ENCODE results near the gene ENG. TPM values are rescaled to one million over a fixed set of nuclear protein-coding genes. Genes with fewer than 3 reads are reported as not detected.
A peak's percentile ranks its signal among the peaks of the same experiment; 100 is the strongest.

ENG gene
- total RNA-seq, 1 donor: 30.7 TPM

DNA sequence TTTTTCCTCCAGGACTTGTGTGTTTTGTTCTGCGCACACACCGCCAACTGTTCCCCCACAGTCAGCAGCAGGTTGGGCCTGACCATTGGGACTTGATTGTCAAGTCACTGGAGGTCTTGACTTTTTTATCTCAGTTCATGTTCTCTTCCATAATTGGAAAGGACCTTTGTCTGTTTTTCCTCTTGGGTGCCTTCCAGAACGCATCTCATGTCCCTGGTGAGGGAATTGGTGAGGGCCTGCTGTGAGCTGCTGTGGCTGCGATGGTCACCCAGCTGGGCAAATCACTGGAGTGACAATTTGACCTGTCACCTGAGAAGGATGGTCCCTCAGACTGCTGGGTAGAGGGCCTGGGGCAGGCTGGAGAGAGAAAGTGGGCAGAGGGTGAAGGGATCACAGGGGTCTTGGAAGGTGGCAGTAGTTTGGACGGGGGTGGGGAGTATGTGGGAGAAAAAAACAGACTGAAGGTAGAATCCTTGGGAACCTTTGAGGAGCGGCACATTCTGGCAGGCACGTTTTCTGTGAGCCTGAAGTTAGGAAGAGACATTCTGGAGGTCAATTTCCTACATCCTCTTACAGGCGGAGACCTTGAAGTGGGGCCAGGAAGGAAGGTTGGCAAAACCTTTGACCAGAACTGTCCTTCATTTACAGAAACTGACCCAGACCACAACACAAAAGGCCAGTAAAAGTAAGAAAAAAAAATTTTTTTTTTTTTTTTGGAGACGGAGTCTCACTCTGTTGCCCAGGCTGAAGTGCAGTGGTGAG lies 64.2 kb downstream of the ENG start:
- no peak for DNase-seq (ENCODE audit: low read depth)
- TF ChIP-seq, protein P1, sequence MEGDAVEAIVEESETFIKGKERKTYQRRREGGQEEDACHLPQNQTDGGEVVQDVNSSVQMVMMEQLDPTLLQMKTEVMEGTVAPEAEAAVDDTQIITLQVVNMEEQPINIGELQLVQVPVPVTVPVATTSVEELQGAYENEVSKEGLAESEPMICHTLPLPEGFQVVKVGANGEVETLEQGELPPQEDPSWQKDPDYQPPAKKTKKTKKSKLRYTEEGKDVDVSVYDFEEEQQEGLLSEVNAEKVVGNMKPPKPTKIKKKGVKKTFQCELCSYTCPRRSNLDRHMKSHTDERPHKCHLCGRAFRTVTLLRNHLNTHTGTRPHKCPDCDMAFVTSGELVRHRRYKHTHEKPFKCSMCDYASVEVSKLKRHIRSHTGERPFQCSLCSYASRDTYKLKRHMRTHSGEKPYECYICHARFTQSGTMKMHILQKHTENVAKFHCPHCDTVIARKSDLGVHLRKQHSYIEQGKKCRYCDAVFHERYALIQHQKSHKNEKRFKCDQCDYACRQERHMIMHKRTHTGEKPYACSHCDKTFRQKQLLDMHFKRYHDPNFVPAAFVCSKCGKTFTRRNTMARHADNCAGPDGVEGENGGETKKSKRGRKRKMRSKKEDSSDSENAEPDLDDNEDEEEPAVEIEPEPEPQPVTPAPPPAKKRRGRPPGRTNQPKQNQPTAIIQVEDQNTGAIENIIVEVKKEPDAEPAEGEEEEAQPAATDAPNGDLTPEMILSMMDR (IDR thresholded peaks at IDR 0.05; ENCODE audit: insufficient read depth, low read depth, low read length): no peak
- no peak overlapping the region for H3K4me3 ChIP-seq (ENCODE audit: low read depth, low read length)

DNA sequence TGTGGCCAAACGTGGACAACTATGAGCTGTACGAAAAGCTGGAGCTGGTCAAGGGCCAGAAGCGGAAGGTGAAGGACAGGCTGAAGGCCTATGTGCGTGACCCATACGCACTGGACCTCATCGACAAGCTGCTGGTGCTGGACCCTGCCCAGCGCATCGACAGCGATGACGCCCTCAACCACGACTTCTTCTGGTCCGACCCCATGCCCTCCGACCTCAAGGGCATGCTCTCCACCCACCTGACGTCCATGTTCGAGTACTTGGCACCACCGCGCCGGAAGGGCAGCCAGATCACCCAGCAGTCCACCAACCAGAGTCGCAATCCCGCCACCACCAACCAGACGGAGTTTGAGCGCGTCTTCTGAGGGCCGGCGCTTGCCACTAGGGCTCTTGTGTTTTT lies 65.3 kb downstream of the ENG start:
- TF ChIP-seq, protein P1 (IDR thresholded peaks at IDR 0.05; ENCODE audit: insufficient read depth, low read depth, low read length): no peak
- no peak overlapping the region for H3K4me3 ChIP-seq (ENCODE audit: low read depth, low read length)
- DNase-seq (ENCODE audit: low read depth): no peak

DNA sequence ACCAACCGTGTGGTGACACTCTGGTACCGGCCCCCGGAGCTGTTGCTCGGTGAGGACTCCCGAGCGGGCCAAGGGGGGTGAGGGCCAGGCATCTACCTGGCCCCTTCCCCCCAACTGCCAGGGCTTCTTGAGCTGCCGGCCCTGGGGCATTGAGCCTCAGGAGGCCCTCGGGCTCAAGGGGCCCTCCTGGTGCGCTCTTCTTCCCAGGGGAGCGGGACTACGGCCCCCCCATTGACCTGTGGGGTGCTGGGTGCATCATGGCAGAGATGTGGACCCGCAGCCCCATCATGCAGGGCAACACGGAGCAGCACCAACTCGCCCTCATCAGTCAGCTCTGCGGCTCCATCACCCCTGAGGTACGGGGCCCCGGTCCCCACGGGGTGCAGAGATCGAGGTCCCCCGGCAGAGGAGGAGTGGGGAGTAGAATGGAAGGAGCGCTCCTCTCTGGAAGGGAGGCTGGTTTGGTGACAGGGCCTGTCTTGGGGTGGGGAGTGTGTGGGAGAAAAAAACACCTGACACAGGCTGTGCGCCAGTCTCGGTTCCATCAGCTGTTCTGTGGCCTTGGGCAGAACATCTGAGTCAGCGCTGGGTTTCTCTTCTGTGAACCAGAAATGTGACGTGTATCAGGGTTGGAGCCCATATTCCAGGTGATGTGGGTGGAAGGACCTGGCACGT lies 66.0 kb downstream of the ENG start:
- no peak overlapping the region for H3K4me3 ChIP-seq (ENCODE audit: low read depth, low read length)
- no peak for DNase-seq (ENCODE audit: low read depth)
- TF ChIP-seq, protein P1 (IDR thresholded peaks at IDR 0.05; ENCODE audit: insufficient read depth, low read depth, low read length): no peak

DNA sequence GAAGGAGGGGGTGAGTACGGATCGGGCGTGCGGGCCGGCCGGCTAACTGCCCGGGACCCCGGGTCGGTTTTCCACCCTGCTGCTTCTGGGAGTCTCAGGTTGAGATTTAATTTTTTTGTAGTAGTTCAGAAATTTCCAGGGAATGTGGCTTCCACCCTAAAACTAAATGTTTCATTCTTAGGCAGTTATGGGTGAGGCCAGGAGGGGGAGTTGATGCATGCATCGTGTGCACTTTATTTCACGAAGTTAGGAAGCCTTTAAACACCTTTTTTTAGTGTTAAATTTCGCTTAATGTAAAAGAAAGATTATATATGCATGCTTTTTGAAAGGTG lies 67.7 kb downstream of the ENG start:
- TF ChIP-seq, protein P1 (IDR thresholded peaks at IDR 0.05; ENCODE audit: insufficient read depth, low read depth, low read length): peak; percentile 48
- peak overlapping the region; percentile 95 for H3K4me3 ChIP-seq (ENCODE audit: low read depth, low read length)
- no peak for DNase-seq (ENCODE audit: low read depth)

DNA sequence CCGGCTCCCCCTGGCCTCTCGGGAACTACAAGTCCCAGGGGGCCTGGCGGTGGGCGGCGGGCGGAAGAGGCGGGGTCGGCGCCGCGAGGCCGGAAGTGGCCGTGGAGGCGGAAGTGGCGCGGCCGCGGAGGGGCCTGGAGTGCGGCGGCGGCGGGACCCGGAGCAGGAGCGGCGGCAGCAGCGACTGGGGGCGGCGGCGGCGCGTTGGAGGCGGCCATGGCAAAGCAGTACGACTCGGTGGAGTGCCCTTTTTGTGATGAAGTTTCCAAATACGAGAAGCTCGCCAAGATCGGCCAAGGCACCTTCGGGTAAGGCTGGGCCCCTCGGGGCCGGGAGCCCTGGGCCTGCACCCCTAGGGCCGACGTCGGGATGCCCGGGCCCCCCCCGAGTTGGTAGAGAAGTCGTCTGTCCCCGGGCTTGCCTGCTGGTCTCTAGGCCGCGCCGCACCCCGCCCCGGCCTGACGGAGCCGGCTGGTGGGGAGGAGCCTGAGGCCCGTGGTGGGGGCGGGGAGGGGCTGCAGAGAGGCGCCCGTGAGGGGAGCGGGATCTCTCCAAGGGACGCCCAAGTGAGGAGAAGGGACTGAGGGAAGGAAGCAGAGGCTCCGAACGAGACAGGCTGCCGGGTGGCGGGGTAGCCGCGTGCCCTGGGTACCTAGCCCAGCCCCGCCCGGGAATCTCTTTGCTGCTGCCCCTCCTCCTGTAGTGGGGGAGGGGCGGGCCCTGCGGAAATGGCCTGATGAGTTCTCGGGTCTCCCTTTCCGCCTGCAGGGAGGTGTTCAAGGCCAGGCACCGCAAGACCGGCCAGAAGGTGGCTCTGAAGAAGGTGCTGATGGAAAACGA lies 68.3 kb downstream of the ENG start, which contains the start of gene CDK9:
TSS of gene CDK9 (plus strand) at position 102 of the 840 bp plus-strand sequence. CDS start at position 217, 115 bp downstream.
- TF ChIP-seq, protein P1 (IDR thresholded peaks at IDR 0.05; ENCODE audit: insufficient read depth, low read depth, low read length): no peak
- peak within 1 kb of the TSS; percentile 95 for H3K4me3 ChIP-seq (ENCODE audit: low read depth, low read length)
- peak; percentile 91 for DNase-seq (ENCODE audit: low read depth)

DNA sequence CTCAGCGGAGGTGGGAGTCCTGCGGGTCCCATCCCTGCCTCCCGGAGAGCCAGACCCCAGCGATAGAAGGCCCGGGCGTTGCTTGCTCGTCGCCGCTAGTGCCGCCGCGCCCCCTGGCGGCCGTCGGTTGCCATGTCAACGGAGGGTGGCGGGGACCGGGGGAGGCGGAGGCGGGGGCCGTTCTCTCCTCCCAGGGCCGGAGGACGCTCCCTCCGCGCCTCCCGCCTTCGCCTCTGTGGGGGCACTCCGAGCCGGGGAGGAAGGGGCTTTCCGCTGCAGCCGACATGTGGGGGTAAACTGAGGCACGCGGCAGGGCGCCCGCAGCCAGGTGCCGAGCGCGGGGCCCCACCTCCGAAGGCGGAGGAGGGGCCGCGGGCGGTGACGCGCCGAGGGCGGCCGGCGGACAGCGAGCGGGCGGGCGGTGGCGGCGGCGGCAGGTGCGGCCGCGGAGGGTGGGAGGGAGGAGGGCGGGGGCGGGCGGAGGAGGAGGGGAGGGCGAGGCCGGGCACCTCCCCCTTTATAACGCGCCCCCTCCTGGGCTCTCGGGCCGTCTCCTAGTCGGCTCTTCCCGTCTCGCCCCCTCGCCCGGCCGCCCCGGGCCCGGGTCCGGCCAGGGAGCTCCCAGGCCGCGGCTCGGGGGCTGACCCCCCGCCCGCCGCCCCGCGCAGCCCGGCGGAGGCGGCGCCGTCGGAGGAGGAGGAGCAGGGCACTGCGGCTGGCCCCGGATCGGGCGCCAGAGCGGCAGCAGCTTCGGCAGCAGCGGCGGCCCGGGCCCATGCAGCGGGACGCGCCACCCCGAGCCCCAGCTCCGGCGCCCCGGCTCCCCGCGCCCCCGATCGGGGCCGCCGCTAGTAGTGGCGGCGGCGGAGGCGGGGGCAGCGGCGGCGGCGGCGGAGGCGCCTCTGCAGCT lies 69.2 kb downstream of the ENG start:
- peak overlapping the region; percentile 95 for H3K4me3 ChIP-seq (ENCODE audit: low read depth, low read length)
- TF ChIP-seq, protein P1 (IDR thresholded peaks at IDR 0.05; ENCODE audit: insufficient read depth, low read depth, low read length): peak; percentile 70
- DNase-seq (ENCODE audit: low read depth): peak; percentile 82

All from fibroblast of villous mesenchyme (primary cell).